Common myeloid progenitor, CD34-positive (primary cell): ENCODE data around the gene PI4KA.

Experiments
- CTCF ChIA-PET: fragments of 350-600 bp; sonication (Branson Sonifier 250); formaldehyde crosslinking; loops from one replicate; lab custom pipeline; 2021; ENCODE audit warnings: antibody characterized with exemption; lab: Charles Lee
- POLR2A ChIA-PET: fragments of 350-600 bp; sonication (Branson Sonifier 250); formaldehyde crosslinking; loops from one replicate; lab custom pipeline; 2021; ENCODE audit warnings: antibody characterized with exemption; lab: Charles Lee
- DNase-seq, 3 donors: peaks; one replicate each; pipeline versions ENCODE4 v3.0.0 to v3.0.0-alpha.2; 2013
- H3K27ac ChIP-seq, 2 experiments: 1 replicate in 1 of 2; 2 replicates in 1 of 2; pipeline ENCODE4 v1.7.0; 2013; ENCODE audit warnings: inconsistent platforms in 2 of 2, low read length in 2 of 2, mild to moderate bottlenecking in 2 of 2, low read depth in 1 of 2, moderate library complexity in 1 of 2; ENCODE audit not compliant: severe bottlenecking in 2 of 2, insufficient read depth in 1 of 2, poor library complexity in 1 of 2
- H3K27me3 ChIP-seq, 5 experiments: replicated peaks in 2 of 5; 1 replicate in 3 of 5; 2 replicates in 2 of 5; pipeline versions ENCODE4 v1.6.1 to v1.7.0; 2013; ENCODE audit warnings: low read length in 4 of 5, mild to moderate bottlenecking in 2 of 5, moderate library complexity in 2 of 5, inconsistent platforms in 1 of 5; ENCODE audit not compliant: insufficient read depth in 5 of 5, control insufficient read depth in 4 of 5
- H3K36me3 ChIP-seq, 4 experiments: 1 replicate in 2 of 4; 2 replicates in 2 of 4; pipeline versions ENCODE4 v1.6.1 to v1.7.0; 2013; ENCODE audit warnings: low read length in 3 of 4, control low read depth in 1 of 4, mild to moderate bottlenecking in 1 of 4; ENCODE audit not compliant: control insufficient read depth in 4 of 4, insufficient read depth in 4 of 4
- H3K4me1 ChIP-seq, 4 experiments: 1 replicate in 3 of 4; 2 replicates in 1 of 4; pipeline versions ENCODE4 v1.6.1 to v1.7.1; 2013; ENCODE audit warnings: low read length in 3 of 4, mild to moderate bottlenecking in 3 of 4, control low read depth in 1 of 4, inconsistent platforms in 1 of 4, moderate library complexity in 1 of 4; ENCODE audit not compliant: control insufficient read depth in 4 of 4, insufficient read depth in 4 of 4; ENCODE audit errors: control extremely low read depth in 1 of 4
- H3K4me3 ChIP-seq, 7 experiments: 1 replicate in 4 of 7; 2 replicates in 3 of 7; pipeline versions ENCODE4 v1.5.1 to v1.7.0; 2013; ENCODE audit warnings: mild to moderate bottlenecking in 7 of 7, low read length in 6 of 7, moderate library complexity in 6 of 7, inconsistent platforms in 2 of 7, low read depth in 2 of 7, control low read depth in 1 of 7; ENCODE audit not compliant: insufficient read depth in 4 of 7, control insufficient read depth in 1 of 7; ENCODE audit errors: extremely low read depth in 1 of 7
- H3K9me3 ChIP-seq, 5 experiments: 1 replicate in 4 of 5; 2 replicates in 1 of 5; pipeline versions ENCODE4 v1.6.1 to v1.7.1; 2013; ENCODE audit warnings: low read length in 4 of 5, mild to moderate bottlenecking in 2 of 5, inconsistent platforms in 1 of 5, low read depth in 1 of 5, moderate library complexity in 1 of 5; ENCODE audit not compliant: control insufficient read depth in 4 of 5, insufficient read depth in 2 of 5; ENCODE audit errors: control extremely low read depth in 1 of 5
- WGBS: methylation state at CpG from one replicate; pipeline ENCODE4 v1.1.5; 2013; ENCODE audit not compliant: insufficient coverage; 5-methylcytosine and 5-hydroxymethylcytosine counted together

Gene PI4KA

DNA sequence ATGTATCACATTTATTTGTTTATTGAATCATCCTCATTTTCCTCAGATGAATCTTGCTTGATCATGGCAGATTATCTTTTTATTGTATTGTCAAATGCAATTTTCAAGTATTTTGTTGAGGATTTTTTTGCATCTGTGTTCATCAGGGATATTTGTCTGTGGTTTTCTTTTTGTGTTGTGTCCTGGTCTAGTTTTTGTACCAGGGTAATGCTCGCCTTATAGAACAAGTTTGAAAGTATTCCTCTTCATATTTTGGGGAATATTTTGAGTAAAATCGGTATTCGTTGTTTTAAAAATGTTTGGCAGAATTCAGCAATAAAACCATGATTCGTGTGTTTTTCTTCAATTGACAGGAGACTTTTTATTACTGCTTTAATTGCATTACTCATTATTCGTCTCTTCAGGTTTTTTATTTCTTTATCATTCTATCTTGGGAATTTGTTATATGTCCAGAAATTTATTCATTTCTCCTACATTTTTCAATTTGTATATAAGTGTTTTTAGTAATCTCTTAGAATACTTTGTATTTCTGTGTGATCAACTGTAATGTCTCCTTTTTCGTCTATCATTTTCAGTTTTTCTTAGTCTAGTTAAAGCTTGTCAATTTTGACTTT lies 198.1 kb downstream of the PI4KA start:
- no peak overlapping the region for H3K27ac ChIP-seq

DNA sequence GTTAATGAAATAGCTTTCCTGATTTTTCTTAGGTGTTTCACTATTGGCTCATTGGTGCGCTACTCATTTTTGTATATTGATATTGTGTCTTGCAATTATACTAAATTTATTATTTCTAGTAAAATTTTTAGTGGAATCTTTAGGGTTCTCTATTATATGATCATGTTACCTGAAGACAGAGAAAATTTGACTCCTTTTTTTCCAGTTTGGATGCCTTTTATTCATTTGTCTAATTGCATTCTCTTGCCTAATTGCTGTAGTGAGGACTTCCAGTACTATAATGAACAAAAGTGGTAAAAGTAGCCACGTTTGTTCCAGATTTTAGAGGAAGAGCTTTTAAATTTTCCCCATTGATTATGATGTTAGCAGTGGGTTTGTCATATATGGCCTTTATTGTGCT lies 198.7 kb downstream of the PI4KA start:
- POLR2A ChIA-PET = no interaction called here
- Histone ChIP-seq H3K27ac (no peak overlapping the region), H3K27me3 (peaks cover 4 to 24% (median 6%) of the 10 kb centered on the region in 5 experiments), H3K36me3 (no peaks in the 10 kb centered on the region), H3K4me1 (no peaks in the 10 kb centered on the region), H3K4me3 (no peak overlapping the region), H3K9me3 (peaks cover 0 to 13% (median 2%) of the 10 kb centered on the region in 5 experiments)
- CTCF ChIA-PET = no interaction called here
- DNase-seq = no peak
- WGBS = 80% methylated on average over 1 of the region's 2 CpGs

More for the DNA sequence above, 198.1 kb downstream of the PI4KA start:
- H3K4me1 ChIP-seq = no peaks in the 10 kb centered on the region
- 100% methylated on average over 1 of the region's 6 CpGs for WGBS
- POLR2A ChIA-PET = no interaction called here
- H3K9me3 ChIP-seq = peaks cover 0 to 13% (median 2%) of the 10 kb centered on the region in 5 experiments
- no peak for DNase-seq
- CTCF ChIA-PET = no interaction called here
- no peak overlapping the region for H3K4me3 ChIP-seq
- no peaks in the 10 kb centered on the region for H3K36me3 ChIP-seq
- peaks cover 4 to 24% (median 6%) of the 10 kb centered on the region in 5 experiments for H3K27me3 ChIP-seq

DNA sequence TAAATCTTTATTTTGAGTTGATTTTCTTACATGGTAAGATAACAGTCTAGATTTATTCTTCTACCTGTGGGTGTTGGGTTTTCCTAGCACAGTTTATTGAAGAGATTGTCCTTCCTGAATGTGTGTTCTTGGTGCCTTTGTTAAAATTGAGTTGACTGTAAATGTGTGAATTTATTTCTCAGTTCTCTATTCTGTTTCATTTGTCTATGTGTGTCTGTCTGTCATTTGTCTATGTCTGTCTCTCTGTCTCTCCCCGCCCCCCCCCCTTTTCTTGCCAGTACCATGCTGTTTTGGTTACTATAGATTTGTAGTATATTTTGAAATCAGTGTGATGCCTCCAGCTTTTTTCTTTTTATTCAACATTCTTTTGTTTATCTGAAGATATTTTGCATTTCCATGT lies 199.4 kb downstream of the PI4KA start:
- CTCF ChIA-PET = no interaction called here
- Histone ChIP-seq H3K36me3 (no peaks in the 10 kb centered on the region), H3K27ac (no peak overlapping the region), H3K4me1 (no peaks in the 10 kb centered on the region), H3K4me3 (no peak overlapping the region), H3K27me3 (peaks cover 4 to 24% (median 6%) of the 10 kb centered on the region in 5 experiments), H3K9me3 (peaks cover 0 to 13% (median 2%) of the 10 kb centered on the region in 5 experiments)
- DNase-seq = no peak
- no CpG with 5 or more reads among the region's 1 CpG for WGBS
- POLR2A ChIA-PET = no interaction called here

DNA sequence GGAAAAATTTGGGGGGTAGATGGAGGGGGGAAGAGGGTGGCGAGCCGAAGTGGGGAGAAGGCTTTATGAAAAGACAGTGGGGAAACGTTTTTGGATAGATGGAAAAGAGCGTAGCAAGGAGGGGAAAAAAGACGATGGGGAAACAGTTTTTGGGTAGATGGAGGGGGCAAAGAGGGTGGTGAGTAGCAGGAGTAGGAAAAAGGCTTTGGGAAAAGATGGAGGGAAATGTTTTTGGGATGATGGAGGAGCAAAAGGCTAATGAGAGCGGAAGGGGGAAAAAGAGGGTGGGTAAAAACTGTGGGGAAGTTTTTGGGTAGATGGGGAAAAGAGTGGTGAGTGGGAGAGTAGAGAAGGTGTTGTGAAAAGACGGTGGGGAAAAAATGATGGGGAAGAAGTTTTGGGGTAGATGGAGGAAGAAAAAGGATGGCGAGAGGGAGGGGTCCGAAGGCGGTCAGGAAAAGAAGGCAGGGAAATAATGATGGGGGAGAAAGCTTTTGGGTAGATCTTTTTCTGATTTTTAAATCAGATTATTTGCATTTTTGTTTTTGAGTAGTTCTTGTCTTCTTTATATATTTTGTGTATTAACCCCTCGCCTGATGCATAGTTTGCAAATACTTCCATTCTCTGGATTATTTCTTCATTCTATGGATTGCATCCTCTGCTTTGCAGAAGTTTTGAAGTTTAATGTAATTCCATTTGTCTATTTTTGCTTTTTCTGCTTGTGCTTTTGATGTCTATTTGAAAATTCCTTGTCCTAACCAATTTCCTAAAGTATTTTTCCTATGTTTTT lies 200.0 kb downstream of the PI4KA start:
- DNase-seq = no peak
- CTCF ChIA-PET = no interaction called here
- no peaks in the 10 kb centered on the region for H3K36me3 ChIP-seq
- POLR2A ChIA-PET = no interaction called here
- peaks cover 2 to 24% (median 6%) of the 10 kb centered on the region in 5 experiments for H3K27me3 ChIP-seq
- peaks cover 0 to 11% (median 0%) of the 10 kb centered on the region in 5 experiments for H3K9me3 ChIP-seq
- H3K4me1 ChIP-seq = no peaks in the 10 kb centered on the region
- 85% methylated on average over 7 of the region's 11 CpGs for WGBS
- H3K4me3 ChIP-seq = no peak overlapping the region
- no peak overlapping the region for H3K27ac ChIP-seq

DNA sequence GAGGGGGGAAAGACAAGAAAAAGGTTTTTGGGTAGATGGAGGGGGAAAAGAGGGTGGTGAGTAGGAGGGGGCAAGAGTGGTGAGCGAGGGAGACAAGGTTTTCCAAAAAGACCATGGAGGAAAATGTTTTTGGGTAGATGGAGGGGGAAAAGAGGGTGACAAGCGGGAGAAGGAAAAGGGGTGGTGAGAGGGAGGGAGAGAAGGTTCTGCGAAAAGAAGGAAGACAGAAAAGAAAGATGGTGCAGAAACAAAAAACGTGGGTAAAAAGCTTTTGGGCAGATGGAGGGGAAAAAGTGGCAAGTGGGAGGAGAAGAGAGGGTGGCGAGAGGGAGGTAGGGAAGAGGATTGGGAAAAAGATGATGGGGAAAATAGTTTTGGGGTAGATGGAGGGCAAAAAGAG lies 200.6 kb downstream of the PI4KA start:
- Histone ChIP-seq H3K36me3 (no peaks in the 10 kb centered on the region), H3K4me3 (no peak overlapping the region), H3K27ac (no peak overlapping the region), H3K4me1 (no peaks in the 10 kb centered on the region), H3K9me3 (peaks cover 0 to 6% (median 0%) of the 10 kb centered on the region in 5 experiments), H3K27me3 (peaks cover 2 to 24% (median 6%) of the 10 kb centered on the region in 5 experiments)
- WGBS = 87% methylated on average over 5 of the region's 5 CpGs
- ChIA-PET POLR2A (no interaction called here), CTCF (no interaction called here)
- no peak for DNase-seq
